GM19035 (cell line): ENCODE measurements around the gene COL4A4.

ENCODE experiments used
- ATAC-seq: cut with Tn5 transposase; IDR thresholded peaks from one replicate; pipeline ENCODE4 v1.9.1; 2021; ENCODE audit not compliant: unreplicated experiment

The COL4A4 gene

GRCh38 chr2:227033471-227034148 lies 130.4 kb downstream of the COL4A4 start:
- ATAC-seq, result peak; percentile 80

- ATAC-seq, result no peak
Measured at GRCh38 chr2:227031379-227031778, 132.6 kb downstream of the COL4A4 start.

GRCh38 chr2:227030789-227031188 lies 133.2 kb downstream of the COL4A4 start:
- no peak for ATAC-seq

- ATAC-seq, result no peak
Measured at GRCh38 chr2:227029426-227030105, 134.4 kb downstream of the COL4A4 start.

- no peak for ATAC-seq
Measured at GRCh38 chr2:227025510-227025909, 138.5 kb downstream of the COL4A4 start.

- no peak for ATAC-seq
Measured at GRCh38 chr2:227022608-227023007, 141.4 kb downstream of the COL4A4 start.

- ATAC-seq, result no peak
Measured at GRCh38 chr2:227020416-227020815, 143.6 kb downstream of the COL4A4 start.

GRCh38 chr2:227016894-227017293 lies 147.1 kb downstream of the COL4A4 start:
- no peak for ATAC-seq

GRCh38 chr2:227013881-227014280 lies 150.1 kb downstream of the COL4A4 start:
- no peak for ATAC-seq

GRCh38 chr2:227013330-227013729 lies 150.7 kb downstream of the COL4A4 start:
- no peak for ATAC-seq

GRCh38 chr2:227010433-227010832 lies 153.6 kb downstream of the COL4A4 start:
- no peak for ATAC-seq

GRCh38 chr2:227007940-227008339 lies 156.1 kb downstream of the COL4A4 start:
- no peak for ATAC-seq

GRCh38 chr2:227007148-227007547 lies 156.9 kb downstream of the COL4A4 start:
- no peak for ATAC-seq

GRCh38 chr2:227006189-227006897 lies 157.7 kb downstream of the COL4A4 start:
- ATAC-seq, result no peak

- no peak for ATAC-seq
Measured at GRCh38 chr2:227004482-227004881, 159.5 kb downstream of the COL4A4 start.

- ATAC-seq, result no peak
Measured at GRCh38 chr2:227000123-227000522, 163.9 kb downstream of the COL4A4 start.

GRCh38 chr2:226999661-227000060 lies 164.3 kb downstream of the COL4A4 start:
- no peak for ATAC-seq

- ATAC-seq, result no peak
Measured at GRCh38 chr2:226995625-226996041, 168.4 kb downstream of the COL4A4 start.

GRCh38 chr2:226994775-226995174 lies 169.2 kb downstream of the COL4A4 start:
- ATAC-seq, result no peak

- no peak for ATAC-seq
Measured at GRCh38 chr2:226993171-226993570, 170.8 kb downstream of the COL4A4 start.

- no peak for ATAC-seq
Measured at GRCh38 chr2:226991663-226992062, 172.3 kb downstream of the COL4A4 start.

- ATAC-seq, result no peak
Measured at GRCh38 chr2:226985583-226985946, 178.4 kb downstream of the COL4A4 start.
